Muscle of leg (tissue), 11 donors: ENCODE measurements around the gene SULT1A2. TPM values are rescaled to one million over a fixed set of nuclear protein-coding genes. Genes with fewer than 3 reads are reported as not detected.
"Not testable (repeated sequence)": the region's sequence is repeated elsewhere in the genome, so short reads cannot be mapped to it uniquely, and the experiment has no call there.

ENCODE experiments used
- DNase-seq: peaks from one replicate; pipeline ENCODE4 v3.0.0; 2013
- H3K27ac ChIP-seq: one replicate; pipeline ENCODE4 v1.5.1; 2013; ENCODE audit warnings: mild to moderate bottlenecking, low read length, control low read depth
- H3K27me3 ChIP-seq: one replicate; pipeline ENCODE4 v1.6.1; 2013; ENCODE audit warnings: low read length; ENCODE audit not compliant: control insufficient read depth, insufficient read depth
- H3K36me3 ChIP-seq: one replicate; pipeline ENCODE4 v1.6.1; 2013; ENCODE audit warnings: low read length; ENCODE audit not compliant: control insufficient read depth, insufficient read depth
- H3K4me1 ChIP-seq: one replicate; pipeline ENCODE4 v1.6.1; 2013; ENCODE audit warnings: low read length; ENCODE audit not compliant: control insufficient read depth, insufficient read depth
- H3K4me3 ChIP-seq: one replicate; pipeline ENCODE4 v1.5.1; 2013; ENCODE audit warnings: low read length, control low read depth
- H3K9me3 ChIP-seq: replicated peaks from 2 replicates; pipeline ENCODE4 v1.6.1; 2013; ENCODE audit warnings: low read depth, low read length; ENCODE audit not compliant: control insufficient read depth
- WGBS: methylation state at CpG from one replicate; pipeline ENCODE4 v1.1.5; 2013; ENCODE audit warnings: missing lambda C conversion rate; ENCODE audit not compliant: insufficient coverage; 5-methylcytosine and 5-hydroxymethylcytosine counted together
- polyA plus RNA-seq, 8 donors: library from polyadenylated mRNA; unstranded; fragments of 120-200 nt; gene quantifications; one replicate each; pipeline versions ENCODE4 v1.2.1 to v1.2.3, GENCODE V29; 2013; ENCODE audit warnings: inconsistent platforms in 1 of 8, low replicate concordance in 1 of 8; ENCODE audit not compliant: insufficient read length in 8 of 8, insufficient read depth in 1 of 8
- total RNA-seq: library from RNA; stranded (reverse); fragments of 120-200 nt; gene quantifications from one replicate; pipeline ENCODE4 v1.2.4, GENCODE V29; 2013

Gene SULT1A2
- total and polyA plus RNA-seq, 9 donors = 0.43 to 1.1 (median 0.92) TPM

DNA sequence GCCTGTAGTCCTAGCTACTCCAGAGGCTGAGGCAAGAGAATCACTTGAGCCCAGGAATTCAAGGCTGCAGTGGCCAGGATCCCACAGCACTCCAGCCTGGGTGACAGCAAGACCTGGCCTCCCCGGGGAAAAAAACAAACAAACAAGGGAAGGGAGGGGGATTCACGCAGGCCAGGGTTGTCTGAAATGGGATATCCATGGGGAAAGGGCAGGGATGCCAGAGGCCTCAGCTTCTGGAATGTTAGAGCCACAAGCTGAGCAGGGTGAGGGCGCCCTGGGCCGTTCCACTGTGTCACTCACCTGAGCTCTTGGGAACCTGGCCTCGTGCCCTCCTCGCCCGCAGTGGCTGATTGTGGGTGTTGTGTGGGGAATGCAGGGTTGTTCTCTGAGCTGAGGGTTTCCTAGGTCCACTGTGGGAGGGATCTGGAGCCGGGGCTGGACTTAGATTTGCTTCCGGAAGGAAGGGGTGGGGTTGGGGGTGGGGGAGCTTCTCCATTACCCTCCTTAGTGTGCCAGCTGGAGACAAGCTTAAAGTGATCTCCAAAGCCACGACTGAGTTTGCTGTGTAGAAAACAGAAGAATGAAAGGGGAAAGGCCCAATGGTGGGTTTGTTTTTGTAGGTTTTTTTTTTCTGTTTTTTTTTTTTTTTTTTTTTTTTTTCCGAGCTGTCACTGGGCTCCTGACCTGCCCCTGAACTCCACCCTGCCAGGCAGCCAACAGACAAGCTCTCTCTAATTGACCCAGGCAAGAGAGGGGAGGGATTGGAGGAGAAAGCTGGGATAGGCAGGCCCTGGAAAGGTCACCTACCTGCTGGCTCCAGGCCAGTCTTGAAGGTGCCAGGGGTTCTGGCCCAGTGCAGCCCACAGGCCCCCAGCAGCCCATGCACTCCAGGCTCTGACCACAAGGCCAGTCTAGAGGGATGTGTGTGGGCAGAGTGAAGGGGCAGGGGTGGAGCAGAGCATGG lies 13.1 kb upstream of the SULT1A2 start, which contains the start of gene SULT1A1:
TSS of gene SULT1A1 (minus strand) at position 414 of the 964 bp plus-strand sequence. CDS start 1,189 bp downstream, outside the sequence.
- Histone ChIP-seq H3K27ac (no peak within 1 kb of the TSS), H3K4me1 (peaks cover 15% of the 10 kb centered on the region), H3K9me3 (no peaks in the 10 kb centered on the region), H3K4me3 (peak within 1 kb of the TSS; percentile 19), H3K36me3 (no peaks in the 10 kb centered on the region), H3K27me3 (no peaks in the 10 kb centered on the region)
- peak; percentile 81 for DNase-seq
- 41% methylated on average over 7 of the region's 11 CpGs for WGBS

DNA sequence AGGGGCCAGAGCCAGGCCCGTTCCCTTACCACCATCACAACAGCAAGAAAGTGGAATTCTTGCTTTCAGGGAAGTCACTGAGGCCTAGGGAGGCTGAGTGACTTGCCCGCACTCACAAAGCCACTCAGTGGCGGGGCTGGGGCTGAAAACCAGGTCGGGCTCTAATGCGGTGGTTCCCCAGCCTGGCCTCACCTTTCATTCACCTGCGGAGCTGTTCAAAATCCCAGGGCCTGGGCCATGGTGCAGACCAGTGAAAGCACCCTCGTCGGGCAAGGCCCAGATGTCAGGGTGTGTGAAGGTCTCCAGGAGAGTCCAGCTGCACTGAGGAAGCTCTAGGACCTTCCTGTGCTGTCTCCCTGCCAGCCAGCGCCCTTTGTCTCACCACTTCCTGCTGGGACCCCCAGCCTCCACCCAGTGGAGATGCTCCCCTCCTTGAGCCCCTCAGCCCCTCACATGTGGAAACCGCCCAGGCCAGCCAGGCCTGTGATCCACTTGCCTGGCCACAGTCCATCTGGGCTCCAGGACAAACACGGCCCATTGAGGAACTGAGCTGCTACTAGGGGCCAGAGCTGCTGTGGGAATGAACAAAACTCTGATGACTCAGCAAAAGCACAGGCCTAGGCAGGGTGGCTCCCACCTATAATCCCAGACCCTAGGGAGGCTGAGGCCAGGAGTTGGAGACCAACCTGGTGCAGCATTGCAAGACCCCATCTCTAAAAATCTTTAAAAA lies 12.2 kb upstream of the SULT1A2 start:
- not testable (repeated sequence) for H3K4me3 ChIP-seq, H3K9me3 ChIP-seq, H3K36me3 ChIP-seq, H3K27ac ChIP-seq, H3K27me3 ChIP-seq
- 63% methylated on average over 3 of the region's 11 CpGs for WGBS
- H3K4me1 ChIP-seq = peaks cover 15% of the 10 kb centered on the region
- peak; percentile 66 for DNase-seq

DNA sequence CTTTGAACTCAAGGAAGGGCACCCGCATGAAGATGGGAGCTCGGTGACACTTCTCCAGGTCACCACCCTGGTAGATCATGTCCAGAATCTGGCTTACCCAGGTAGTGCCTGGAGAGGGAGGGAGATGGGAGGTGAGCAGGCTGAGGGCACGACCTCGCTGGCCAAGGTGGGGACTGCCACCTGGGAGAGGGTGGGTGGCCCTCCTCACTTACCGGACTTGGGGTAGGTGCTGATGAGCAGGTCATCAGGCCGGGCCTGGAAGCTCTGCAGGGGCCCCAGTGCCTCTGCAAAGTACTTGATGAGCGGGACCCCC lies 11.6 kb upstream of the SULT1A2 start:
- no CpG with 5 or more reads among the region's 7 CpGs for WGBS
- not testable (repeated sequence) for H3K36me3 ChIP-seq

DNA sequence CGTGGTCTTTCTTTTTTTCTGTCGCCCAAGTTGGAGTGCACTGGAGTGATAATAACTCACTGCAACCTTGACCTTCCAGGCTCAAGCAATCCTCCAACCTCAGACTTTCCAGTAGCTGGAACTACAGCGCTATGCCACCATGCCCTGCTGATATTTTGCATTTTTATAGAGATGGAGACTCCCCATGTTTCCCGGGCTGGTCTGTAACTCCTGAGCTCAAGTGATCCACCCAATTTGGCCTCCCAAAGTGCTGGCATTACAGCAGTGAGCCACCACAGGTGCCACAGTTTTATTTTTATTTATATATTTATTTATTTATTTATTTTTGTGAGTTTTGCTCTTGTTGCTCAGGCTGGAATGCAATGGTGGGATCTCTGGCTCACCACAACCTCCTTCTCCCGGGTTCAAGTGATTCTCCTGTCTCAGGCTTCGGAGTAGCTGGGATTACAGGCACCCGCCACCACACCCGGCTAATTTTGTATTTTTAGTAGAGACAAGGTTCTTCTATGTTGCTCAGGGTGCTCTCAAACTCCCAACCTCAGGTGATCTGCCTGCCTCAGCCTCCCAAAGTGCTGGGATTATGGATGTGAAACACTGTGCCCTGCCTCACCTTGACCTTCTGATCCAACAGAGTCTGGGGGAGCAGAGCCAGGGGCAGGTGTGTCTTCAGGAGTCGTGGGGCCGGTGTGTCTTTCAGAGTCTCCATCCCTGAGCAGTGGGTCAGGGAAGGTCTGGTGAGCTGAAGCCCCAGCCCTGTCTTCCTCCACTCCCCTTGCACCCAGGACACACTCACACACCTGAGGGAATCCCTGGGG lies 11.0 kb upstream of the SULT1A2 start:
- not testable (repeated sequence) for H3K27me3 ChIP-seq, H3K27ac ChIP-seq, H3K9me3 ChIP-seq, DNase-seq, H3K36me3 ChIP-seq, H3K4me3 ChIP-seq
- no CpG with 5 or more reads among the region's 10 CpGs for WGBS
- H3K4me1 ChIP-seq = peaks cover 15% of the 10 kb centered on the region

More for the DNA sequence above, 11.6 kb upstream of the SULT1A2 start:
- H3K9me3 ChIP-seq, H3K4me3 ChIP-seq, DNase-seq, H3K27ac ChIP-seq, H3K27me3 ChIP-seq: not testable (repeated sequence)
- peaks cover 15% of the 10 kb centered on the region for H3K4me1 ChIP-seq

DNA sequence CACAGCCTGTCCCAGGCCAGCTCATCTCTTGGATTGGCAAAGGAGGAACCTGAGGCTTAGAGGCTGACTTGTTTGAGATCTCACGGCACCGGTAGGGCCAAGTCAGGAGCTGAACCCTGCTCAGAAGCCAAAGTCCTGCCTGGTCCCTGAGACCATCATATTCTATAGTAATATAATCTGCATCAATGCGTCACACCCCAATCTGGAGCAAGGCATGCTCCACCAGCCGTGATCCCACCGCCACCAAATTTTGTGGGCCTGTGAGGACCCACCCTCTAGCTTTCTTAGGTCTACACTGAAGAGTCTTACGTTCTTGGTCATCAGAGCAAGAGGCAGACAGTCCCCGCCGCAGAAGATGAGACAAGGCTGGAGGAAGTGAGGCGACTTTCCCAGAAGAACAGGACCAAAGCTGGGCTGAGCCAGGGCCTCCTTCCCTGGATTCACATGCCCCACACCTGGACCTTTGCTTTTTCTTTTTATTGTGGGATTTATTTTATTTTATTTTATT lies 10.3 kb upstream of the SULT1A2 start:
- no peak overlapping the region for H3K27ac ChIP-seq
- no peak overlapping the region for H3K4me3 ChIP-seq
- H3K4me1 ChIP-seq = peaks cover 15% of the 10 kb centered on the region
- no peaks in the 10 kb centered on the region for H3K36me3 ChIP-seq
- WGBS = 98% methylated on average over 6 of the region's 9 CpGs
- H3K27me3 ChIP-seq = no peaks in the 10 kb centered on the region
- no peak for DNase-seq
- H3K9me3 ChIP-seq = no peaks in the 10 kb centered on the region

DNA sequence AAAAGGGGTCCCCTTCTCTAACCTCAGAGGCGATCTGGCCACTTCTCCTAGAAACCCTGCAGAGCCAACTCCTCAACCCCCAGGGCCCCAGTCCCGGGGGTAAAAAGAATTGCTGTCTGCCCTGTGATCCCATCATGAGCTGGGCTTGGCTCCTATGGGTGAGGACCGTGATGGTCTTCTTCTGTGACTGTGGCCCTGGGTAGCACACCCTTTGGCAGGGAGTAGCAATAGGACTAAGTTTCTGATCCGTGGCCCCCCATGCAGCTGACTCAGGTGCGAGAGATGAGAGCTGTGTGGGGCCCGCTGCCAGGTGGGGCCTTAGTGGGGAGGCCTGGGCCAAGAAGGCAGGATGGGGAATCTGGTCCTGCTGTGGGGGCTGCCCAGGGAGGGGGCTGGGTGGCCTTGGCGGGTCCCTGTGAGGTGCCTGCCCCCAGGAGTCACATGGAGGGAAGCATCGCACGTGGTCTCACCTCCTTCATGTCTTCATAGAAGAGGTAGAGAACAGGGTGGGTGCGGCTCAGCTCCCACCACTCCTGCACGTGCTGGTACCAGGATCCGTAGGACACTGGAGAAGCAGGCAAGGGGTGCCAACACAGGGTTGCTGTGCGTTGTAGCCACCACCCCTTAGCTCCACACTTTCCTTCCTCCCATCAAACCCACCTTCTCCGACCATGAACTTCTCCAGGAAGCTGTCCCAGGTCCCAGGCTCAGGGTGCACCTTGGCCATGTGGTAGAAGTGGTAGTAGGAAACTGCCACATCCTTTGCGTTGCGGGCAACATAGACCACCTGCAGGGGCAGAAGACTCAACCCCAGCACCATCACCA lies 9.7 kb upstream of the SULT1A2 start:
- H3K4me1 ChIP-seq = peaks cover 15% of the 10 kb centered on the region
- no peaks in the 10 kb centered on the region for H3K9me3 ChIP-seq
- no peak overlapping the region for H3K4me3 ChIP-seq
- no peaks in the 10 kb centered on the region for H3K36me3 ChIP-seq
- 65% methylated on average over 5 of the region's 16 CpGs for WGBS
- no peaks in the 10 kb centered on the region for H3K27me3 ChIP-seq
- H3K27ac ChIP-seq = no peak overlapping the region
- DNase-seq = no peak

DNA sequence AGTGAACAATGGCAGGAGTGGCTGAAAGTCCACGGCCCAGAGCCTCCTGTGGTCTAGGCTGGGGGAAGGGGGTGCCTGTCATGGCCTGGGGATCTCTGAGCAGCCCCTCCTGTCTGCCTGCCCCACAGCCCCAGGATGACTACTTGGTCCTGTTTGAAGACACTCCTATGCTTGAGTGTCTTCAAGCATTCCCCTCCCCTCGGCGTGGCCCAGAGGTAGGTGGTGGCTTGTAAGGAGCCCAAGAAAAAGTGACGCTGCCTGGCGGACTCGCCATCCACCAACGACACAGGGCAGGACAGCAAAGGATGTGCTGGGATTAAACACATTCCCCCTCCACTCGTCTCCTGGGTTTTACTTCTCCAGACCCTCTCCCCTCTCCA lies 7.3 kb upstream of the SULT1A2 start:
- H3K4me3 ChIP-seq = no peak overlapping the region
- no peak for DNase-seq
- no peak overlapping the region for H3K27ac ChIP-seq
- no peaks in the 10 kb centered on the region for H3K36me3 ChIP-seq
- H3K27me3 ChIP-seq = no peaks in the 10 kb centered on the region
- no peaks in the 10 kb centered on the region for H3K9me3 ChIP-seq
- WGBS = 47% methylated on average over 3 of the region's 8 CpGs
- peaks cover 3% of the 10 kb centered on the region for H3K4me1 ChIP-seq

DNA sequence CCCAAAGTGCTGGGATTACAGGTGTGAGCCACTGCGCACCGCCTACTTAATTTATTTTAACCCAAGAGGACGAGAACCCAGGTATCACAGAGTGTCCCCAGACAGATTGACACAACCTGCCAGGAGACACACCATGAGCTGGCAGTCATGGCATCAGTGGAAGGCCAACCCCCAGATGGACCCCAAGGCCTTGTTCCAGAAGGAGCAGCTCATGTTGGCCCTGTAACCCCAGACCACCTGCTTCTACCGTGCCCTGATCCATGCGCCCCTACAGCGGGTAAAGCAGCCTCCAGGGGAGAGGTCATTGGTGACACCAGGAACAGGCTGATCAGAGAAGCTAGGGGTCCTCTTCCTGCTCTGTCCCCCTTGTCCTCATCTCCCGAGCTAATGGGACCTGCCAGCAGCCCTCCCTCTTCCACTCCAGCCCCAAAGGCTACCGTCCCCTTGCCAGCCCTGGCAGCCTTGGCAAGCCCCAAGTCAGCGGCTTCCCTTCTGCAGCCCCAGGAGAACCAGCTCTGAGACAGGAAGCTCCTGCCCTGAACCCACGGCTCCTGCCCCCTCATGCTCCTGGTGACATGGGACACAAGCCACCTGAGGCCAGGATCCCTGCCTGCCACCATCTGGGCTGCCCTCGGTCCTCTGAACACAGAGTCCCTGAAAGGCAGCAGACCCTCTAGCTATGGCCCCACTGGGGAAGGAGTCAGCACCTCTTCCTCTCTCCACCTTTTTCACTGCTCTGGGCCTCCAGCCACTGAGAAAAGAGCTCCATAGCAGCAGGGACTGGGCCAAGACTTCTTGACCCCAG lies 6.7 kb upstream of the SULT1A2 start:
- H3K36me3 ChIP-seq = no peaks in the 10 kb centered on the region
- H3K27ac ChIP-seq = no peak overlapping the region
- H3K27me3 ChIP-seq = no peaks in the 10 kb centered on the region
- DNase-seq = no peak
- H3K4me1 ChIP-seq = no peaks in the 10 kb centered on the region
- 73% methylated on average over 10 of the region's 11 CpGs for WGBS
- H3K9me3 ChIP-seq = no peaks in the 10 kb centered on the region
- no peak overlapping the region for H3K4me3 ChIP-seq

DNA sequence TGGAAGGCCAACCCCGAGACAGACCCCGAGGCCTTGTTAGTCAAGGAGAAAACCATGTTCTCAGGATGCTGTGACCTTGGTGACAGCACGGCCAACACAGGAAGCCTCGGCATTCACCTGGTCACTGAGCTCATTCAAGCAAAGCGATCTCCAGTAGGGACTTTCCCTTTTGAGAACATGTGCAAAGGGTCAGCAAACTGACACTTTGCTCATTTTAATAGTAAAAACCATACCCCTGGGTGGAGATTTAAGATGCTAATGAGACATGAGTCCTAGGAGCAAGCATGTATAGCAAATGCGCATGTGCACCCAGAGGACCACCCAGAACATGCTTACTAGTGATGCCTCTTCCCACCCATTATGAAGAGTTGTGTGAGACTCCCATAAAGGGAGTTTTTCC lies 5.7 kb upstream of the SULT1A2 start:
- no peak for DNase-seq
- Histone ChIP-seq H3K27ac (no peak overlapping the region), H3K27me3 (no peaks in the 10 kb centered on the region), H3K4me3 (no peak overlapping the region), H3K36me3 (no peaks in the 10 kb centered on the region), H3K9me3 (no peaks in the 10 kb centered on the region), H3K4me1 (no peaks in the 10 kb centered on the region)
- WGBS = 100% methylated on average over 2 of the region's 6 CpGs
